MCF 10A (cell line): ENCODE measurements around the gene SERTAD1. TPM values are rescaled to one million over a fixed set of nuclear protein-coding genes. Genes with fewer than 3 reads are reported as not detected.

Experiments used
- BruUV-seq: library from RNA; stranded (reverse); fragments of 400-500 nt; replicated peaks from 2 replicates; lab custom pipeline; 2021; lab: Mats Ljungman, UMichigan
- CTCF ChIA-PET: fragments of 300-600 bp; sonication (Branson Sonifier 250); formaldehyde crosslinking; extraction: SDS; loops from one replicate; lab custom pipeline; 2021; ENCODE audit warnings: antibody characterized with exemption, inconsistent platforms; lab: Yijun Ruan, JAX
- POLR2A ChIA-PET: fragments of 300-600, 350-650 bp; sonication (Branson Sonifier 250); formaldehyde crosslinking; extraction: SDS; loops from one replicate; lab custom pipeline; 2020; ENCODE audit warnings: antibody characterized with exemption, inconsistent platforms; lab: Yijun Ruan, JAX
- DNase-seq: peaks from one replicate; pipeline ENCODE4 v3.0.0-alpha.2; 2018; ENCODE audit not compliant: unreplicated experiment
- H3K27ac Mint-ChIP-seq: one replicate; pipeline ENCODE4 v1.8.0; 2022; ENCODE audit warnings: mild to moderate bottlenecking, low read depth, mixed read lengths; ENCODE audit not compliant: unreplicated experiment
- H3K27me3 Mint-ChIP-seq: one replicate; pipeline ENCODE4 v1.8.0; 2022; ENCODE audit warnings: mixed read lengths; ENCODE audit not compliant: insufficient read depth, unreplicated experiment
- H3K36me3 Mint-ChIP-seq: one replicate; pipeline ENCODE4 v1.8.0; 2022; ENCODE audit warnings: mild to moderate bottlenecking, moderate library complexity, mixed read lengths; ENCODE audit not compliant: insufficient read depth, unreplicated experiment
- H3K4me1 Mint-ChIP-seq: one replicate; pipeline ENCODE4 v1.8.0; 2022; ENCODE audit warnings: mixed read lengths; ENCODE audit not compliant: insufficient read depth, unreplicated experiment
- H3K4me3 Mint-ChIP-seq: one replicate; pipeline ENCODE4 v1.8.0; 2022; ENCODE audit warnings: mild to moderate bottlenecking, moderate library complexity, mixed read lengths; ENCODE audit not compliant: unreplicated experiment
- H3K9me3 Mint-ChIP-seq: one replicate; pipeline ENCODE4 v1.8.0; 2022; ENCODE audit warnings: mixed read lengths; ENCODE audit not compliant: unreplicated experiment
- intact Hi-C: fragments of 100-400 bp; cut with micrococcal nuclease; formaldehyde crosslinking; loops from 2 replicates; pipeline ENCODE4 v1.14.1; 2022
- total RNA-seq: library from RNA; stranded (reverse); gene quantifications from 2 replicates; pipeline ENCODE4 v1.2.3, GENCODE V29; 2022
- TF ChIP-seq, protein P1 (sequence below): fragments of 200-600 bp; IDR thresholded peaks from one replicate; pipeline ENCODE4 v1.8.0; 2022; ENCODE audit warnings: antibody characterized with exemption, mild to moderate bottlenecking; ENCODE audit not compliant: unreplicated experiment

SERTAD1 gene
- total RNA-seq, 1 experiment from 2014 or later, result 17.9 TPM

GRCh38 chr19:40466219-40466984 is 40.6 kb upstream of the SERTAD1 start:
- CTCF ChIA-PET, result interaction anchor here (0.7 to 4.5 kb wide), 9 partner anchors 10 to 168 kb away, joined by 3 to 35 read pairs (median 4); partner anchors contain the start of gene LTBP4
- H3K27me3 Mint-ChIP-seq, result no peaks in the 10 kb centered on the region
- intact Hi-C loops, result no loop called here
- BruUV-seq, result no TSS peak
- peaks cover 7% of the 10 kb centered on the region for H3K36me3 Mint-ChIP-seq
- H3K9me3 Mint-ChIP-seq, result no peaks in the 10 kb centered on the region
- TF ChIP-seq, protein P1, sequence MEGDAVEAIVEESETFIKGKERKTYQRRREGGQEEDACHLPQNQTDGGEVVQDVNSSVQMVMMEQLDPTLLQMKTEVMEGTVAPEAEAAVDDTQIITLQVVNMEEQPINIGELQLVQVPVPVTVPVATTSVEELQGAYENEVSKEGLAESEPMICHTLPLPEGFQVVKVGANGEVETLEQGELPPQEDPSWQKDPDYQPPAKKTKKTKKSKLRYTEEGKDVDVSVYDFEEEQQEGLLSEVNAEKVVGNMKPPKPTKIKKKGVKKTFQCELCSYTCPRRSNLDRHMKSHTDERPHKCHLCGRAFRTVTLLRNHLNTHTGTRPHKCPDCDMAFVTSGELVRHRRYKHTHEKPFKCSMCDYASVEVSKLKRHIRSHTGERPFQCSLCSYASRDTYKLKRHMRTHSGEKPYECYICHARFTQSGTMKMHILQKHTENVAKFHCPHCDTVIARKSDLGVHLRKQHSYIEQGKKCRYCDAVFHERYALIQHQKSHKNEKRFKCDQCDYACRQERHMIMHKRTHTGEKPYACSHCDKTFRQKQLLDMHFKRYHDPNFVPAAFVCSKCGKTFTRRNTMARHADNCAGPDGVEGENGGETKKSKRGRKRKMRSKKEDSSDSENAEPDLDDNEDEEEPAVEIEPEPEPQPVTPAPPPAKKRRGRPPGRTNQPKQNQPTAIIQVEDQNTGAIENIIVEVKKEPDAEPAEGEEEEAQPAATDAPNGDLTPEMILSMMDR, result no peak
- peaks cover 19% of the 10 kb centered on the region for H3K4me1 Mint-ChIP-seq
- H3K4me3 Mint-ChIP-seq, result peak overlapping the region; percentile 98
- no peak for DNase-seq
- H3K27ac Mint-ChIP-seq, result peak overlapping the region; percentile 92
- POLR2A ChIA-PET, result interaction anchor here (0.6 to 4.6 kb wide), 26 partner anchors 8 to 1393 kb away, joined by 3 to 94 read pairs (median 5); partner anchors contain the start of genes ACTMAP, COQ8B, ITPKC and PLD3

DNA sequence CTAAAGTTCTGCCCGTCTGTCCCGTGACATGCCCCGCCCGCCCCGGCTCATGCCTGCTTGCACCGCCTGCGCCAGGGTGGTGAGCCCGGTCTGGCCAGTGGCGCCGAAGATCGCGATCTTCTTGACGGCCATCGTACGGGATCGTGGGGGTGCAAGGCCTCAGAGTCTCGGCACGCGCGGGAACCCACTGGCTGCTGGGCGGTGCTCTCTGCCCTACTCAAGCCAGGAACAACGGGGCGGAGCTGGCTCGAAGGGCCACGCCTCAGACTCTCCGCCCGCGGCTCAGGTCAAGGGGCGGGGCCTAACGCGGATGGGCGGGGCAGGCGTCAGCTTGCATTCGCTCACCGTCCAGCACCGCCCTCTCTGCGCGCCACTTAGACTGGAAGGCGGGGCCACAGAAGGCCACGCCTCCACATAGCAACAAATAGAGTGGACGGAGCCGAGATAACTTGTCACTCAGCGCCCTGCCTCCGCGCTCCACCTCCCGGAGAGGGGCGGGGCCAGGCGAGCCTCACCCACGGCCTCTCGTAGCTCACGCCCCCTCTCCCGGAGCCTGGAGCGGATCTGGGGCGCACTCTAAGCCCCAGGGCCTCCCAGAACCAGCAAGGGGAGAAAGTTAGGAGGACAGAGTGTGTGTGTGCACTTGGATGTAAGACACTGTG is 39.9 kb upstream of the SERTAD1 start, which contains the start of gene BLVRB:
TSS of gene BLVRB (minus strand) at position 189 of the 662 bp plus-strand sequence. CDS start at position 132, 57 bp downstream.
- Mint-ChIP-seq H3K27ac (peak within 1 kb of the TSS; percentile 92), H3K36me3 (peaks cover 7% of the 10 kb centered on the region)
- BruUV-seq, result no TSS peak

GRCh38 chr19:40465025-40465556 is 39.3 kb upstream of the SERTAD1 start:
- intact Hi-C loops, result loop anchor here (2.0 kb wide), 1 partner anchor 20 kb away; the partner anchor contains the start of gene SERTAD3
- ChIA-PET CTCF (interaction anchor here (0.6 to 4.5 kb wide), 13 partner anchors 9 to 193 kb away, joined by 3 to 40 read pairs (median 6); partner anchors contain the start of gene LTBP4), POLR2A (interaction anchor here (0.6 to 4.6 kb wide), 24 partner anchors 9 to 285 kb away, joined by 3 to 94 read pairs (median 6); partner anchors contain the start of genes ACTMAP, C19orf47, COQ8B and ITPKC)
- peaks cover 19% of the 10 kb centered on the region for H3K4me1 Mint-ChIP-seq
- TF ChIP-seq, protein P1, result no peak
- TSS peak; percentile 84 for BruUV-seq
- peak overlapping the region; percentile 98 for H3K4me3 Mint-ChIP-seq
- no peaks in the 10 kb centered on the region for H3K9me3 Mint-ChIP-seq
- peaks cover 7% of the 10 kb centered on the region for H3K36me3 Mint-ChIP-seq
- H3K27me3 Mint-ChIP-seq, result no peaks in the 10 kb centered on the region
- H3K27ac Mint-ChIP-seq, result peak overlapping the region; percentile 92
- peak; percentile 88 for DNase-seq

More for the DNA sequence above, 39.9 kb upstream of the SERTAD1 start, which contains the start of gene BLVRB:
- H3K4me3 Mint-ChIP-seq, result peak within 1 kb of the TSS; percentile 98
- POLR2A ChIA-PET, result interaction anchor here (0.6 to 4.6 kb wide), 29 partner anchors 9 to 1394 kb away, joined by 3 to 94 read pairs (median 5); partner anchors contain the start of genes ACTMAP, C19orf47, COQ8B and ITPKC
- H3K27me3 Mint-ChIP-seq, result no peaks in the 10 kb centered on the region
- CTCF ChIA-PET, result interaction anchor here (0.6 to 4.5 kb wide), 11 partner anchors 10 to 192 kb away, joined by 3 to 40 read pairs (median 4); partner anchors contain the start of gene LTBP4
- TF ChIP-seq, protein P1, result no peak
- intact Hi-C loops, result loop anchor here (2.0 kb wide), 1 partner anchor 21 kb away; the partner anchor contains the start of gene SERTAD3
- peak; percentile 100 for DNase-seq
- H3K9me3 Mint-ChIP-seq, result no peaks in the 10 kb centered on the region
- peaks cover 19% of the 10 kb centered on the region for H3K4me1 Mint-ChIP-seq
